HG03432 (cell line): ENCODE measurements around the gene CACNA1F.

Experiments
- ATAC-seq: cut with Tn5 transposase; IDR thresholded peaks from one replicate; pipeline ENCODE4 v1.9.1; 2021; ENCODE audit warnings: mild to moderate bottlenecking, moderate library complexity; ENCODE audit not compliant: unreplicated experiment

Gene CACNA1F

GRCh38 chrX:49231333-49232000 lies 1.7 kb downstream of the CACNA1F start:
- no peak for ATAC-seq

- peak; percentile 70 for ATAC-seq
Observed at GRCh38 chrX:49230500-49231232, 2.5 kb downstream of the CACNA1F start.

- ATAC-seq, result no peak
Observed at GRCh38 chrX:49228185-49228584, 5.0 kb downstream of the CACNA1F start.

GRCh38 chrX:49227726-49228125 lies 5.4 kb downstream of the CACNA1F start:
- no peak for ATAC-seq

- no peak for ATAC-seq
Observed at GRCh38 chrX:49226946-49227345, 6.2 kb downstream of the CACNA1F start.

- no peak for ATAC-seq
Observed at GRCh38 chrX:49225858-49226257, 7.3 kb downstream of the CACNA1F start.

- no peak for ATAC-seq
Observed at GRCh38 chrX:49221868-49222267, 11.3 kb downstream of the CACNA1F start.

GRCh38 chrX:49220100-49220499 lies 13.0 kb downstream of the CACNA1F start:
- ATAC-seq, result no peak

- ATAC-seq, result no peak
Observed at GRCh38 chrX:49214996-49215526, 18.1 kb downstream of the CACNA1F start.

GRCh38 chrX:49214416-49214815 lies 18.7 kb downstream of the CACNA1F start:
- ATAC-seq, result no peak

GRCh38 chrX:49212861-49213260 lies 20.3 kb downstream of the CACNA1F start:
- no peak for ATAC-seq

GRCh38 chrX:49212209-49212608 lies 20.9 kb downstream of the CACNA1F start:
- ATAC-seq, result no peak

- ATAC-seq, result no peak
Observed at GRCh38 chrX:49211074-49211473, 22.1 kb downstream of the CACNA1F start.

GRCh38 chrX:49210406-49210805 lies 22.7 kb downstream of the CACNA1F start:
- ATAC-seq, result no peak

- no peak for ATAC-seq
Observed at GRCh38 chrX:49209434-49210251, 23.5 kb downstream of the CACNA1F start.

GRCh38 chrX:49208399-49208798 lies 24.7 kb downstream of the CACNA1F start:
- ATAC-seq, result no peak

- ATAC-seq, result no peak
Observed at GRCh38 chrX:49206543-49206942, 26.6 kb downstream of the CACNA1F start.

GRCh38 chrX:49205443-49205842 lies 27.7 kb downstream of the CACNA1F start:
- no peak for ATAC-seq

GRCh38 chrX:49204709-49205108 lies 28.4 kb downstream of the CACNA1F start:
- no peak for ATAC-seq

GRCh38 chrX:49204017-49204416 lies 29.1 kb downstream of the CACNA1F start:
- no peak for ATAC-seq

- no peak for ATAC-seq
Observed at GRCh38 chrX:49203536-49203935, 29.6 kb downstream of the CACNA1F start.
